ENCODE results near the gene UGT1A8.
"Not testable (repeated sequence)": the region's sequence is repeated elsewhere in the genome, so short reads cannot be mapped to it uniquely, and the experiment has no call there.

UGT1A8 gene

GRCh38 chr2:233736868-233737653 lies 119.6 kb downstream of the UGT1A8 start:
- not testable (repeated sequence) for DNase-seq

- DNase-seq: no peak
These were observed 123.4 kb downstream of the UGT1A8 start for GRCh38 chr2:233740870-233741269.

GRCh38 chr2:233743464-233744259 lies 126.2 kb downstream of the UGT1A8 start:
- no peak for DNase-seq

GRCh38 chr2:233745073-233745755 lies 127.8 kb downstream of the UGT1A8 start:
- no peak for DNase-seq

GRCh38 chr2:233745838-233746237 lies 128.4 kb downstream of the UGT1A8 start:
- not testable (repeated sequence) for DNase-seq

- DNase-seq: no peak
These were observed 129.2 kb downstream of the UGT1A8 start for GRCh38 chr2:233746475-233747282.

- DNase-seq: no peak
These were observed 129.8 kb downstream of the UGT1A8 start for GRCh38 chr2:233747283-233747544.

- not testable (repeated sequence) for DNase-seq
These were observed 133.3 kb downstream of the UGT1A8 start for GRCh38 chr2:233750689-233751088.

- DNase-seq: not testable (repeated sequence)
These were observed 134.0 kb downstream of the UGT1A8 start for GRCh38 chr2:233751212-233752009.

GRCh38 chr2:233754872-233755611 lies 137.6 kb downstream of the UGT1A8 start:
- no peak for DNase-seq

GRCh38 chr2:233756429-233757081 lies 139.1 kb downstream of the UGT1A8 start:
- no peak for DNase-seq

GRCh38 chr2:233758141-233758540 lies 140.7 kb downstream of the UGT1A8 start:
- no peak for DNase-seq

GRCh38 chr2:233758849-233759248 lies 141.4 kb downstream of the UGT1A8 start:
- DNase-seq: no peak

GRCh38 chr2:233760043-233760442 lies 142.6 kb downstream of the UGT1A8 start, which contains the start of gene UGT1A1:
TSS of gene UGT1A1 (plus strand) at chr2:233760270. CDS start at chr2:233760288, 18 bp downstream.
- no peak for DNase-seq

- no peak for DNase-seq
These were observed 143.8 kb downstream of the UGT1A8 start for GRCh38 chr2:233761040-233761769.

- DNase-seq: peak; percentile 1
These were observed 146.8 kb downstream of the UGT1A8 start for GRCh38 chr2:233764264-233764663.

GRCh38 chr2:233764761-233765160 lies 147.3 kb downstream of the UGT1A8 start:
- no peak for DNase-seq

- no peak for DNase-seq
These were observed 149.0 kb downstream of the UGT1A8 start for GRCh38 chr2:233766416-233766815.

GRCh38 chr2:233768076-233768475 lies 150.6 kb downstream of the UGT1A8 start:
- no peak for DNase-seq

GRCh38 chr2:233769260-233769659 lies 151.8 kb downstream of the UGT1A8 start:
- no peak for DNase-seq
